NK-92 (cell line): ENCODE results near the gene KIAA1614.

Source experiments
- DNase-seq: peaks from one replicate; lab custom pipeline; 2025; ENCODE audit not compliant: unreplicated experiment; lab: John Stamatoyannopoulos, UW

KIAA1614 gene

DNA sequence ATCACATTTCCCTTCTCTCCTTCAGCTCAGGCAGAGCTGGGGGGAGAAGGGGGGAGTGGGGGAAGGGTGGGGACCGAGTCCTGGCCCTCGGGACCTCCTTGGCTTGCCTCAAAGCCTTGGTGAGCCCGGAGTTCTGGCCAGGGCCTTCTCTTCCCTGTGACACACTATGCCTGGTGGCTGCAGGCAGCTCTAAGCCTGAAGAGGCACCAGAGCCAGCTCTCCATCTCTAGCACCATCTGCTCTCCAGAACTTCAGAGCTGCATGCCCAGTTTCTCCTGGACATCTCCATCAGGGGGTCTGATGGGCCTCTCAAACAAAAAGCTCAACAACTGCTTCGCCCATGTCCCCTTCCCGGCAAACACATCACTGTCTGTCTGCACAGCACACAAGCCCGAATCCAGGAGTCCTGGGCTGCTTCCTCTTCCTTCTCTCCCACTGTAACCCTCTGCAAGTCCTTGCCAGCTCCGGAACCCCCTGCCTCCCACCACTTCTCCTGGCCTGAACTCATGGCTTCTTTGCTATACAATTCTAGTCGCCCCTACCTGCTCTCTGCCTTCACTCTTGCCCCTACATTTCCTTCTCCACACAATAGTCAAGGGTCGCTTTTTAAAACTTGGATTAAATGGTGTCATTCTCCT is 26.5 kb downstream of the KIAA1614 start:
- no peak for DNase-seq

DNA sequence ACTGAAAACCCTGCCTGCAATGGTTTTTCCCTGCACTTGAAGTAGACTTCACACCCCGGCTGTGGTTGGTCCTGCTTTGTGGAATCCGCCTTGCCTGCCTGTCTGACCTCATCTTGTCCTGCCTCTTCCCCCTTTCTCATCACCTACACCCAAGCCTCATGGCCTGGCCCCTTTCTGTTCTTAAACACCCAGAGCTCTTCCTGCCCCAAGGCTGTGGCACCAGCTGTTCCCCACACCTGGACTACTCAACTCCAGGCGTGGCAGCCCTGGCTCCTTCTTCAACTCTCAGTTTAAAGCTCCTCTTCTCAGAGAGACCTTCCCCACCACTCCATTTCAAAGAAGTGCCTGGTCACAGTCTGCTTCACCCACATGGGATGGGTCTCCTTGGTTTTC is 27.0 kb downstream of the KIAA1614 start:
- DNase-seq = no peak

DNA sequence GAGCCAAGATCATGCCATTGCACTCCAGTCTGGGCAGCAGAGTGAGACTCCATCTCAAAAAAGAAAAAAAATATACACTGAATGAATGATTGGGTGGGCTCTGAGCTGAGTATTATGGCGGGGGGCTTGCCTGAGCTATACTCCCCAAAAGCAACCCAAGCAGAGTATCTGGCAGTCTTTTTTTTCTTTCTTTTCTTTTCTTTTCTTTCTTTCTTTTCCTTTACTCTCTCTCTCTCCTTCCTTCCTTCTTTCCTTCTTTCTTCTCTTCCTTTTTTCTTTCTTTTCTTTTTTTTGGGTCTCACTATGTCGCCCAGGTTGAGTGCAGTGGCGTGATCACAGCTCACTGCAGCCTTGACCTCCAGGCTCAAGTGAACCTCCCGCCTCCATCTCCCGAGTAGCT is 27.7 kb downstream of the KIAA1614 start:
- no peak for DNase-seq

DNA sequence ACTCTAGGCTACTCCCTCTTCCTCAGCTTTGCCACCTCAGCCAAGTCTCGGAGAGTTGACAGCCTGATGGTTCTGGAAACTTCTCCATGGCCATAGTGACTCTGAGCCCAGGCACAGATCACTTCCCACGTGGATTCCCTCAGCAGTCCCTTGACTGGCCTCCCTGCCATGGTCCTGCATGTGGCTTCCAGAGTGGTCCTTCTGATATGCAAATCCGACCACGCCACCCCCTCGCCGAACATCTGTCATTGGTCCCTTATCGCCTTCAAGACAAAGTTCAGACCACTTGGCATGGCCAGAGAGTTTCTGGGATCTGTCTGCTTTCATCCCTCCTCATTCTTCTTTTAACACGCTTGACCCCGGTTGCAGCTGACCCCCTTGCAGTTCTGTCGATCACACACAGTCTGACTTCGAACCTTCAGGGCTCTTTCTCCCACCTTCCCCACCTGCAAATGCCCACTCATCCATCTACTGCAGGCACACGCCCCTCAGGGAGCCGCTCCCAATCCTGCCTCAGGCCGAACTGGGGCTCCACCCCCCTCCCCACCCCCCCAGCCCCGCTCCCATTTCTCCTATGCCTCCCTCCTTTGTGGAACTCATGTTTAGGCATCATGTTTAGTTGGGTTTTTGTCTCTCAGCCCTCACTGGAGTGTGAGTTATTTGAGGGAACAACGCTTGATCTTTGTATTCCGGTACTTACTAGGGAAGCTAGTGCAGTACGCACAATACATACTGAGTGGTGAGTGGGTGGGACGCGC is 29.0 kb downstream of the KIAA1614 start:
- no peak for DNase-seq

DNA sequence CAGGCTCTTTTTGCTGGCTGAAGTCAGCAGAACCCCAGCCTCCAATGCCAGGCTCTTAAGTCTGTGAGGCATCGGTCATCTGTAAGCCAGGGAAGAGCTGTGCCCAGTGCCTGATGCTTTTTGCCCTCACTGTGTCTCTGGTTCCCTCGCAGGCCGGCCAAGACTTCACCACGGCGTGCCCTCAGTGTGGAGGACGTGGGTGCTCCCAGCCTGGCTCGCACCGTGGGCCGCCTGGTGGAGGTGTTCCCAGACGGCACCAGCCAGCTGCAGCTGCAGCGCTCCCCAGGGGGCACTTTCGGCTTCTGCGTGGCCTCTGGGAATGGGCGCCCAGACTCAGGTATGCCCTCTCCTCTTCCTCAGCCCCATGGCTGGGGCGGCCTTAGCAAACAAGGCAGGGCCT is 32.5 kb downstream of the KIAA1614 start:
- no peak for DNase-seq

DNA sequence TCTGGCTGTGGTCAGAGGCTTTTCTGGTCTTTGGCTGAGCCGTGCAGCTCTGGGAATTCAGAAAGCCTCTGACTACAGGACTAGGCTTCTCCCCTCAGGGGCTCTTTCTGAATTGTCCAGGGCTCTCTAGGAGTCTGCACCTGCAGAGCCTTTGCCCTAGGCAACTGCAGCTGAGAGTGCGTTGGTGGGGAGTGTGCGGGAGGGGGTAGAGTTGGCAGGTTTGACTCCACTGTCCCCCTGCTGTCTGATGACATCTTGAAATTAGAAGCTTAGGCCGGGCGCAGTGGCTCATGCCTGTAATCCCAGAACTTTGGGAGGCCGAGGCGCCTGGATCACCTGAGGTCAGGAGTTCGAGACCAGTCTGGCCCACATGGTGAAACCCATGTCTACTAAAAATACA is 32.9 kb downstream of the KIAA1614 start:
- no peak for DNase-seq

DNA sequence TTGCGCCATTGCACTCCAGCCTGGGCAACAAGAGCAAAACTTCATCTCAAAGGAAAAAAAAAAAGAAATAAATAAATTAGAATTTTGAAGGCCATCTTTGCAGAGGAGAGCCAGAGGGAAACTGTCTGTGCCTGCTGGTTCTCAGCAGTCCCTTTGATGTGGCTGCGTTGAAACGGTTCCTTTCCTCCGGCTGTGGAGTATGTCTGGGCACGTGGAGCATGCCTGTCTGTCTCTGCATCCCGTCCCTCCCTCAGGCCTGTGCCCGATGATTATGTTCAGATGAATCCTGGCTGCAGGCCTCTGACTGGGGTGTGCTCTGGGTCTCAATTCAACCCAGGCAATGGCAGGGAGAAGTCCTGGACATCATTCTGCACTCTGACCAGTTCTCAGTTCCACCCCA is 33.4 kb downstream of the KIAA1614 start:
- DNase-seq = no peak

DNA sequence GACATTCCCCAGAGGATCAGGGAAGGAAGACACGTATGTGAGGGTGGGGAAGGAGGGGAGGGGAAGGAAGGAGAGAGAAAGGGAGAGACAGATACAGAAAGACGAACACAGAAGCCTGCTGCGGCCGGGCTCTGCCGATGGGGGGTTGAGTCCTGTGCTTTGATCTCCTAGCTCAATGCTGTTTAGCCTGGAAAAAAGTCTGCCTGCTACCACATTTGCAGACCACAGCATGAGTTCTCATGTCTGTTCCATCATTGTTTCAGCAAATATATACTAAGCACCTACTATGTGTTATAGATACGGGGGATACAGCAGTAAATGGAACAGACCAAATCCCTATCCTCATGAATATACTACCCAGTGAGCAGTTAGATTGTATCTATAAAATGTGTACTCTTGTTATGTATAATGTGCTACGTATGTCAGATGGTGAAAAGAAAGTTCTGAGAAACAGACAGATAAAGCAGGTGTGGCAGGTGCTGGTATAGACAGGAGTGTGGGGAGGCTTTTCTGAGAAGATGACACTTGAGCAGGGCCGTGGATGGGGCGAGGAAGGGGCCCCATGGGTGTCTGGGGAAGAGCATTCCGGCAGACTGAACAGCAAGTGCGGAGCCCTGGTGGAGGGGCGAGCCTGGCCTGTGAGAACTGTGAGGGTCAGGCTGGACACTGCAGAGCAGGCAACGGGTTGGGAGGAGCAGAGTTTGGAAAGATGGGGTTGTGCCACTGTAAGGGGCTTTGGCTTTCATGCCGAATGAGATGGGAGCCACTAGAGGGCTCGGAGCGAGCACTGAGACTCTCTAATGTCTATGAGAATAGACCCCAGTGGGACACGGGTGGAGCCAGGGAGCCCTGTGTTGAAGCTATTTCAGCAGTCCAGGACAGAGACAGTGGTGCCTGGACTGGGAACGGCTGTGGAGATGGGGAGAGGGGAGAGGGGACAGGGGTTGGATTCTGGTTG is 34.1 kb downstream of the KIAA1614 start:
- no peak for DNase-seq

DNA sequence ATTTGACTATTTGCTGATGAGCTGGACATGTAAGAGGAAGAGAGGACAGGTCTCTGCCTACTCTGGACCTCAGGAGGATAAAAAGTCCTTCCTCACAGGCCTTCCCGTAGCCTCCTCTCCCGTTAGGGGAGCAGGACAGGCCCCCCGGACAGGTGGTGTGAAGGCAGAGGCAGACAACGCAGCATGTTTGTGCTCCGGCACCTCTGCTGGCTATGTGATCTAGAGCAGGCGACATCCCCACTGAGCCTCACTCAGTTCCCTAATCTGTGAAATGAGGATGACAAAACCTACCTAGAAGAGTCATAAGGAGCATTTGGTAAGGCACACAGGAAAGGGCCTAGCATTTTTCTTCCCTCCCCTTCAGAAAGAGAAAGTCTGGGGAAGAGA is 34.8 kb downstream of the KIAA1614 start:
- no peak for DNase-seq

DNA sequence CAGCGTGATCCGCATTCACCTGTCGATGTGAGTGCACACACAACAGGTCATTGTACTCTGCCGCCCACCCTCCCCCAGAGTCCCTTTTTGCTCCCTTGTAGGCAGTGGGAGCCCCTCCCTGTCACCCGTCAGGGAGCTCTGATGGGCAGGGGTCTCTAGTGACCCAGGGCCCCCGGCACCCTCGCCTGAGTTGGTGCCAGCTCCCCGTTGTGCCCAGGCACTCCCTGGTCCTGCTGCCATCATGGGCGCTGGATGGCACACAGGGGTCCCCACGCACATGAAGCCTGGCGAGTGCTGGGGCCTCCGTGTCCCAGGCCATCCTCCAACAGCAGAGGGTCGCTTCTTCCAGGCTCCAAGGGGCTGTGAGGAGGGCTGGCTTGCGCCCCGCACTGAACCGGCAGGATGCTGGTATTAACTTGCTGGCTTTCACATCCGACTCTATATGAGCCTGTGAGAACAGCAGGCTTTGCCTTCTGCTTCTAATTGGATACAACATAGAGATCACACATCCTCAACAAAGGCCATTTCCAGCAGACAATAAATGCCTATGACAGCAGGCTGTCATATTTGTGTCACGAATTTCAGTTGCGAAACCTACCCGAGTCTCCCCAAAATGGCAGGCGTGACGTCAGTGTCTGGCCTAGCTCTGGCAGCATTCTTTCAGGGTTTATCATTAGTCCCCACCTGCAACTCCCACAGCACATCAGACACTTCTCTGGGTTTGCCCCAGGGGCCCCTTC is 35.4 kb downstream of the KIAA1614 start:
- no peak for DNase-seq

DNA sequence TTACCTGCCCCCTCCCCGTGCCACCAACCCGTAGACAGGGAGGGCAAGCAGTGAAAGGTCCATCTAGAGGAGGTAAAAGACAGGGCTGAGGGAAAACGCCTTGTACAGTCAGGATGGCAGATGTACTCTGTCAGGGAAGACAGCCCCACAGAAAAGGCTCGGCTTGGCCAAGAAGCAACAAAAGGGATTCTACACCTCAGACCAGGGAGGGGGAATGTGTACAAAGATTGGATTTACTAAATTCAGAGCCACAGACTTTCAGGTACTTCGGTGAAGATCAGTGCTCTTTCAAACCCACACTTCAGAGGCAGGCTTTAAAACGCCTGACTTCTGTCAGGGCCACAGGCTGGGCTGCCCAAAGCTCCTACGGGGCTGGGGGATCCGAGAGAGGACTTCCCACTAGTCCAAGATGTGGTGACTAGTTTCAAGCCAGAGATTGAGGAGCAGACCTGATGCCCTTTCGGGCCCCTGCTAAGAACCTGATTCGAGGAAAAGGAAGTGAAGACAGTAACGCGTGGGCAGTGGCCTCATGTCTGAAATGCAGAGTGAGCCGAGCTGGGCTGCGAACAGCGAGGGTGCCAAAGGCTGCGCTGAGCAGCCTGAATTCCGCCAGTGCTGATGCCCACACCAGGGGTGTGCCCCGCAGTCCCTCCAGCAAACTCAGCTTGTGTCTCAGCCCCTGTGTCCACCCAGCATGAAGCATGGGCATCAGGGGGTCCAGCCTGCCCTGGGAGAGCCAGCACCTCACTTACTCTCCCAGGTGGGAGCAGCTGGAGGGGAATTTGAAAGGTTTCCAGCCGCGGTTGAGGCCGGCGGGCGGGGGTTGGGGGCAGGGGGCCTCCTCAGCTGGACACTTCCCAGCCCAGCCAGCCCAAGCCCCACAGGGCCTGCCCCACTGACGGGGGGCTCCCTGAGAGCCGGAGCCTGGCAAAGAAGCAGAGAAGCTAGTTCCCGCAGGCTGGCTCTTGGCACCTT is 36.2 kb downstream of the KIAA1614 start:
- DNase-seq = no peak

DNA sequence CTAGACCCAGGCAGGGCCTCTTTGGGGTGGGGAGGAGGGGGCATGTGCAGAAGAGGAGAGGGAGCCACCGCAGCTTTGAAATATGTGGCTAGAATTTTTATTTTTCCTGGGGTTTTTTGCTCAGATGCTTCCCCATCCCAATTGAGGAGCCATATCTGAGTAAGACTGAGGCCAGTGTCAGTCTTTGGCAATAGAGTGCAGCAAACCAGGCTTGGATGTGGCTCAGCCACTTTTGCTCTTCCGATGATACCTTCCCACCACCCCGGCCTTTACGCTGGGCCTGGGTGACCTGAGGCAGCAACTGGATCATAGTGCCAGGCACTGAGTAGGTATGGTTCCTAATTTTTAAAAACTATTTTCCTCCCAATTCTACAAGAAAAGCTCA is 36.9 kb downstream of the KIAA1614 start:
- no peak for DNase-seq

DNA sequence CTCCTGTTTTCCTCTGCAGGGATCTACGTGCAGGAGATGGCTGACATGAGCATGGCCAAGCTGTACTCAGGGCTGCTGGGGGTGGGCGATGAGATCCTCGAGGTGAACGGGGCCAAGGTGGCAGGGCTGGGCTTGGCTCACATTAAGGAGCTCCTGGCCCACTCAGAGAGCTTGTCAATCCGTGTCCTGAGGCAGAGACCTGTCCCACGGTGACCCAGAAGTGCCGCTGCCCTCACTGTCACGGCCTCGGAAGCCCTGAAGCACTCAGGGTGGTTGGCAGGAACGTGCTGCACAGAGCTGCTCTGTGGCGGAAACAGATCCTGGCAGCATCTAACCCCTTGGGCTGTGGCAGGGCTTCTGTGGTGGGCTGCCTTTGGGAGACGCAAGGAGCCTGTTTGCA is 37.6 kb downstream of the KIAA1614 start:
- DNase-seq = no peak

DNA sequence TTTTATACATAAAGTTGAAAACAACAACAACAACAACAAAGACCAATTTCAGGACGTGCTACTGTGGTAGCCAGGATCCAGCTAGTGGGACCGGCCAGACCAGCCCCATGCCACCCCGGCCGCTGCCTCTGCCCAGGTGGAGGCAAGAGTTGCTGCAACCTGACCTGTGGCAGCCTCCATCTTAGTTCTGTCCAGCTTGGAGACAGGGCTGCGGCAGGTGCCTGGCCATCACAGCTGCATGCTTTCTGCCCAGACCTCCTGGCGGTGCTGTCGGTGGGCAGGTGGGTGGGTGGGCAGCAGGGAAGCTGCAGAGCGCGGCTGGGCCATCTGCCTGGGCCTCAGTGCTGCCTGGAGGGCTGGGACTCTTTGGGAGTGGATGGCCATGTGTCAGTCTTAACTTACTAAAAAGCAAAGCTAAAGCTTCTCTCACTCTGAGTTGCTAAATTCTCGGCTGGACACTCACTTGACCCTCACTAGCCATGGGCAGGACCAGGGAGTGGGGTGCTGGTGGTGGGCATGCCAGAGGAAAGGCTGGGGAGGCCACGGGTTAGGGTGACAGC is 38.6 kb downstream of the KIAA1614 start:
- no peak for DNase-seq

DNA sequence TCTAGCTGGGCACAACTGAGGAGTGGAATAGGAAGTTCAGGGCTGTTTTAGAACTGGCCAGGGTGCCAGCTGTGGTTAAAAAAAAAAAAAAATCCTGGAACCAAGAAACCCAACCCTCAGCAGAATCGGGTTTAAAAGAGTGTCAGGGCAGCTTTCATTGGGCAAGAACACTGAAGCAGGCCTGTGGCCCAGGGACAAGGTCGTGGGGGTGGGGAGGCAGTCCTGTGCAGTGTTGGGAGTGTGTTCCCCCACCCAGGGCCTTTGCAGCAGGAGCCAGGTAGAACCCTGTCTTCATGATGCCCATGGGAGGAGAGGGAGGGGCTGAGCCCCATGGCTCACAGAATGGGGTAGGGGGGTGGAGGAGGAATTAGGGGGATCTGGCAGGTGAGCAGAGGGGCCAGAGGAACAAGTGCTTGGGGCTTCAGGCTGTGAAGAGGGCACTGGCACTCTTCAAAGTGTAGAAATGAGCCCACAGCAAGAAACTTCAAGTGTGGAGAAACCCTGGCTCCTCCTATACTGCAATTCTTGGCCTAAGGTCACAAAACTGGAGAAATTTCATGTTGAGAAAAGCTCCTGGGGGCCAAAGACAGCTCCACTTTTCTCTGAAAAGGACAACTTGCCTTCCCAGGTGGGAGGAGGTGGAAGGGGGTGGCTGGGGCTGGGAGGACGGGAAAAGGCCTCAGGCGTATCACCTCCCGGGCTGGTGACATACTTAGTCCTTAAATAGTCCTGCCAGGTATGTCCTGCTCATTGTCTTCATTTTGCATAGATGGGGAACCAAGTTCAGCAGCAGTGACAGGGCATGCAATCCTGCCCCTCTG is 39.3 kb downstream of the KIAA1614 start:
- no peak for DNase-seq

DNA sequence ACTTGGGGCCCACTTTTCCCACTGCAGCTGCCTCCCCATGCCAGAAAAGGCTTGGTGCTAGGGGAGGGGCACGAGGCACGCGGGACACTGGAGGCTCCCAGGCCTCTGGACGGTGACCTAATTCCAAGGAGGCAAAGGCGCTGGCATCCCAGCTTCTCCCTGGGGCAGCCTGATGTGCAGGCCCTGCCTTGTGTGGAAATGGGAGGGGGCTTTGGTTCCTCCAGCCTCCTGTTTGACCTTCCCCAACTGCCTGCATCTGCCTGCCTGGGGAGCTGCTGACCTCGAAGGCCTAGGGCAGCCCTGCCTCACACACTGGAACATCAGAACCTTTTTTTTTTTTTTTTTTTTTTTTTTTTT is 39.9 kb downstream of the KIAA1614 start:
- DNase-seq = no peak

DNA sequence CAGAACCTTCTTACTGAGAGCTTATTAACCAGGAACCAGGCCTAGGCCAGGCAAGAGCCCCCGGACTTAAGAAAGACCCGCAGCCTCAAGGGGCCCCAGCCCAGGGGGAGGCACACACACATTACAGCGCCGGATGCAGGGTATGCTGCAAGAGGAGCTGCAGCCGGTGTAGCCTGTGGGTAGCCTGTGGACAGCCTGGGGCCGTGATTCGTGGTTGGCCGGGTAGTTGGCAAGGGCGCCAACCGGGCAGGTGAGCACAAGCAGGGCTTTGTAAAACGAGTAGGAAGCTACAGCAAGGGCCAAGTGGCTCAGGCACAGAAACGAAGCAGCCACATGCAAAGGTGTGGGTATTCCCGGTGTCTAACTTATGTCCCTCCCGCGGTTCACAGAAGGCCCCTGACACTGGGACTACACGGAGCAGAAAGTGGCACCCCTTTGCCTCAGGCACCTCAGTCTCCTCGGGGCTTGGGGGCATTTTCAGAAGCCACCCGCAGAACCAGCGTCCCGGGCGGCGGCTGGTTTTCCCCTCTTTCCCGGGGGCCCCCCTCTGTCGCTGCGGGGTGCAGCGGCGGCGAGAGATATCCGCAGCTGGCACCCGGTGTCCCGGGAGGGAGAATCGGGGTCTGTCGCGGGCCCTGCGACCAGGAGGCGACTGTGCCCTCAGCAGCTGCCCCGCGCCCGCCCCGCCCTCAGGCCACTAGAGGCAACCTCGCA is 40.8 kb downstream of the KIAA1614 start:
- DNase-seq = no peak
